Measurements from ENCODE around the gene FHIT.
"Not testable (repeated sequence)": the region's sequence is repeated elsewhere in the genome, so short reads cannot be mapped to it uniquely, and the experiment has no call there.

Gene FHIT

GRCh38 chr3:59939826-59940426 lies 1311.3 kb downstream of the FHIT start:
- Histone ChIP-seq H3K27me3 (ENCODE audit: control insufficient read depth, insufficient read depth, low read length) (no peaks in the 10 kb centered on the region), H3K4me3 (ENCODE audit: low read length) (no peak overlapping the region), H3K27ac (ENCODE audit: low read depth, low read length) (no peak overlapping the region), H3K4me1 (ENCODE audit: control insufficient read depth, insufficient read depth, low read length) (no peaks in the 10 kb centered on the region), H3K9ac (ENCODE audit: low read length) (no peak overlapping the region), H3K36me3 (ENCODE audit: control insufficient read depth, insufficient read depth, low read length) (no peaks in the 10 kb centered on the region)

DNA sequence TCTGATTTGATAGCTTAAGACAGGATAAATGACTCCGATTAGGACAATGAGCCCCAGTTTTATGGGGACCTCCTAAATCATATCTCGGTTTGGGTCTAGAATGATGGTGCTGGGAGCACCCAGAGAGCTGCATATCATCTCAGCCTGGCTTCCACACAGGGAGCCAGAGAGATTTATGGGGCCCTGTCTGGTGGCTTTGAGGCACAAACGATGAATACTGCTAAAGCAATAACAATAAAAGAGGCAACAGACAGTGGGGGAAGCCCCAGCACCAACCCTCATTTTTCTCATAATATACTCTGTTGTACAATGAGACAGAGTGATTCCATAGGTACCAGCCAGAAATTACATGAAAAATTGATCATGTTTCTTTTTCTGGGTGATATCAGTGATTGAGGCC lies 1312.4 kb downstream of the FHIT start:
- Histone ChIP-seq H3K9ac (ENCODE audit: low read length) (no peak overlapping the region), H3K4me3 (ENCODE audit: low read length) (no peak overlapping the region), H3K27me3 (ENCODE audit: control insufficient read depth, insufficient read depth, low read length) (no peaks in the 10 kb centered on the region), H3K27ac (ENCODE audit: low read depth, low read length) (no peak overlapping the region), H3K36me3 (ENCODE audit: control insufficient read depth, insufficient read depth, low read length) (no peaks in the 10 kb centered on the region), H3K4me1 (ENCODE audit: control insufficient read depth, insufficient read depth, low read length) (no peaks in the 10 kb centered on the region)

- no peaks in the 10 kb centered on the region for H3K4me1 ChIP-seq (ENCODE audit: control insufficient read depth, insufficient read depth, low read length)
- H3K27ac ChIP-seq (ENCODE audit: low read depth, low read length): no peak overlapping the region
- H3K36me3 ChIP-seq (ENCODE audit: control insufficient read depth, insufficient read depth, low read length): no peaks in the 10 kb centered on the region
- H3K4me3 ChIP-seq (ENCODE audit: low read length): no peak overlapping the region
- H3K27me3 ChIP-seq (ENCODE audit: control insufficient read depth, insufficient read depth, low read length): no peaks in the 10 kb centered on the region
- H3K9ac ChIP-seq (ENCODE audit: low read length): no peak overlapping the region
Observed at GRCh38 chr3:59937201-59937600, 1314.1 kb downstream of the FHIT start.

DNA sequence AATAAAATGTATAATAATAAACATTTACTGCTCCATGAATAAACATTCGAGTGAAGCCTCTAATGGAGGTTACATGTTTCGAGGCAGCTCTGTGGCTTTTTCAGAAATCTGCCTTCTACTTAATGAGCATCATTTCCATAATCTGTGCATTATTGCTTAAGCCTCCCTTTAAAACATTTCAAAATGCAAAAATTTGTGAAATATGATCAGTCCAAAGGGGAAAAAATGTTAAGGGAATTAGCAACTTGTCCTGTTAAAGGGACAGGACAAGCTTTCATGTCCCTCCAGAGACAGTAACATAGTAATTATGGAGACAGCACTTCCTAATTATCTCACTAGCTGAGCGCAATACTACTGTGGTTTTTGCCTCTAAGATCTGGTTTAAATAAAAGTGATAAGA lies 1314.8 kb downstream of the FHIT start:
- Histone ChIP-seq H3K27me3 (ENCODE audit: control insufficient read depth, insufficient read depth, low read length) (no peaks in the 10 kb centered on the region), H3K4me1 (ENCODE audit: control insufficient read depth, insufficient read depth, low read length) (no peaks in the 10 kb centered on the region), H3K9ac (ENCODE audit: low read length) (no peak overlapping the region), H3K36me3 (ENCODE audit: control insufficient read depth, insufficient read depth, low read length) (no peaks in the 10 kb centered on the region), H3K4me3 (ENCODE audit: low read length) (no peak overlapping the region), H3K27ac (ENCODE audit: low read depth, low read length) (no peak overlapping the region)

DNA sequence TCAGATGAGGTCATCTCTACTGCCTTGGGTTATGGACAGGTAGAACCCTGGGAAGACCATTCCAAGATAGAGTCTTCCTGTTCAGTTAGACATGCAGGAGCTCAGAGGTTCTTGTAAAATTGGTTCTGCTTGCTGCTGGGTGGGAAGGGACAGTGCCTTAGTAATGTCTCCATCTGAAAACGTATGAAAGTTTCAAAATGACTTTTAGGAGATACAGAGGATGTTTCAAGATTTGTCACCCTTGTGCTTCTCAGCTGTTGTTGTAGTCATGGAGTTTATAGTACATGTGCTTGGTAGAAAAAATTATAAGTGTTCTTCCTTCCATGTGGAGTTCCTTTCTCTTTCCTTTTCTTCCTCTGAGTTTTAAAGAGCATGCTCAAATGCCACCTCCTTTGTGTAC lies 1316.2 kb downstream of the FHIT start:
- Histone ChIP-seq H3K9ac (ENCODE audit: low read length) (no peak overlapping the region), H3K4me3 (ENCODE audit: low read length) (no peak overlapping the region), H3K36me3 (ENCODE audit: control insufficient read depth, insufficient read depth, low read length) (no peaks in the 10 kb centered on the region), H3K27ac (ENCODE audit: low read depth, low read length) (no peak overlapping the region), H3K27me3 (ENCODE audit: control insufficient read depth, insufficient read depth, low read length) (no peaks in the 10 kb centered on the region), H3K4me1 (ENCODE audit: control insufficient read depth, insufficient read depth, low read length) (no peaks in the 10 kb centered on the region)

GRCh38 chr3:59934560-59934959 lies 1316.7 kb downstream of the FHIT start:
- H3K27ac ChIP-seq (ENCODE audit: low read depth, low read length); H3K4me1 ChIP-seq (ENCODE audit: control insufficient read depth, insufficient read depth, low read length); H3K9ac ChIP-seq (ENCODE audit: low read length); H3K4me3 ChIP-seq (ENCODE audit: low read length); H3K36me3 ChIP-seq (ENCODE audit: control insufficient read depth, insufficient read depth, low read length); H3K27me3 ChIP-seq (ENCODE audit: control insufficient read depth, insufficient read depth, low read length): not testable (repeated sequence)

- Histone ChIP-seq H3K36me3 (ENCODE audit: control insufficient read depth, insufficient read depth, low read length) (no peaks in the 10 kb centered on the region), H3K27ac (ENCODE audit: low read depth, low read length) (no peak overlapping the region), H3K4me3 (ENCODE audit: low read length) (no peak overlapping the region), H3K27me3 (ENCODE audit: control insufficient read depth, insufficient read depth, low read length) (no peaks in the 10 kb centered on the region), H3K4me1 (ENCODE audit: control insufficient read depth, insufficient read depth, low read length) (no peaks in the 10 kb centered on the region), H3K9ac (ENCODE audit: low read length) (no peak overlapping the region)
Observed at GRCh38 chr3:59930170-59930569, 1321.1 kb downstream of the FHIT start.

DNA sequence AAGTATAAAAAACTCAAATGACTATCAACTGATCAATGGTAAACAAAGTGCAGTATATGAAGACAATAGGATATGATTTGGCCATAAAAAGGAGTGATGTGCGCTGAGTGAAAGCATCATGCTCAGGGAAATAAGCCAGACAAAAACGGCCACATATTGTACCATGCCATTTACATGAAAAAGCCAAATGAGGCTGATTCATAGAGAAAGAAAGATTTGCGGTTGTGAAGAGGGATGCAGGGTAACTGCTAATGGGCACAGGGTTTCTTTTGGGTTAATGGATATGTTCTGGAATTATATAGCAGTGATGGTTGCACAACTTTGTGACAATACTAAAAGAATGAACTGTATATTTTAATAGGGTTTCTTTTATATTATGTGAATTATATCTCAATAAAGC lies 1324.2 kb downstream of the FHIT start:
- no peak overlapping the region for H3K27ac ChIP-seq (ENCODE audit: low read depth, low read length)
- no peaks in the 10 kb centered on the region for H3K4me1 ChIP-seq (ENCODE audit: control insufficient read depth, insufficient read depth, low read length)
- no peaks in the 10 kb centered on the region for H3K27me3 ChIP-seq (ENCODE audit: control insufficient read depth, insufficient read depth, low read length)
- H3K36me3 ChIP-seq (ENCODE audit: control insufficient read depth, insufficient read depth, low read length): no peaks in the 10 kb centered on the region
- H3K4me3 ChIP-seq (ENCODE audit: low read length): no peak overlapping the region
- no peak overlapping the region for H3K9ac ChIP-seq (ENCODE audit: low read length)

- Histone ChIP-seq H3K36me3 (ENCODE audit: control insufficient read depth, insufficient read depth, low read length) (no peaks in the 10 kb centered on the region), H3K4me3 (ENCODE audit: low read length) (no peak overlapping the region), H3K27ac (ENCODE audit: low read depth, low read length) (no peak overlapping the region), H3K27me3 (ENCODE audit: control insufficient read depth, insufficient read depth, low read length) (no peaks in the 10 kb centered on the region), H3K9ac (ENCODE audit: low read length) (no peak overlapping the region), H3K4me1 (ENCODE audit: control insufficient read depth, insufficient read depth, low read length) (no peaks in the 10 kb centered on the region)
Observed at GRCh38 chr3:59925946-59926345, 1325.3 kb downstream of the FHIT start.

DNA sequence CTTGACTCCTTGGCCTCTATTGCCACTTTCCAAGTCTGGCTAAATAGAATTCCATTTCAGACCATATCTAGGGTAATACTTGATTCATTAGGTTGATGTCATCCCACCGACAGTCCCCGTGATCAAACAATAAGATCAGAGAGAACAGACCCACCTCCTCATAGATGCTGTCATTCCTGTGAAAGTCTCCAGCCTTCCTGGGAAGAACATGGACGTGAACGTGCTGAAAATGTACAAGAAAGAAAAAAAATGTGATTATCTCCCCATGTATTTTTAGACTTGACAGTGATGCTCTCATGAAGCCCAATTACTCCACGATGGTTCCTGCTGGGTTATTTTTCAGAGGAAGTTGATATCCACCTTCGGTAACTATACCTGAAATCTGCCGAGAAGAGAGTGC lies 1329.1 kb downstream of the FHIT start:
- Histone ChIP-seq H3K27me3 (ENCODE audit: control insufficient read depth, insufficient read depth, low read length) (no peaks in the 10 kb centered on the region), H3K9ac (ENCODE audit: low read length) (no peak overlapping the region), H3K4me3 (ENCODE audit: low read length) (no peak overlapping the region), H3K4me1 (ENCODE audit: control insufficient read depth, insufficient read depth, low read length) (no peaks in the 10 kb centered on the region), H3K27ac (ENCODE audit: low read depth, low read length) (no peak overlapping the region), H3K36me3 (ENCODE audit: control insufficient read depth, insufficient read depth, low read length) (no peaks in the 10 kb centered on the region)

GRCh38 chr3:59920822-59921221 lies 1330.4 kb downstream of the FHIT start:
- no peaks in the 10 kb centered on the region for H3K27me3 ChIP-seq (ENCODE audit: control insufficient read depth, insufficient read depth, low read length)
- H3K4me3 ChIP-seq (ENCODE audit: low read length): no peak overlapping the region
- no peak overlapping the region for H3K27ac ChIP-seq (ENCODE audit: low read depth, low read length)
- no peaks in the 10 kb centered on the region for H3K4me1 ChIP-seq (ENCODE audit: control insufficient read depth, insufficient read depth, low read length)
- no peak overlapping the region for H3K9ac ChIP-seq (ENCODE audit: low read length)
- no peaks in the 10 kb centered on the region for H3K36me3 ChIP-seq (ENCODE audit: control insufficient read depth, insufficient read depth, low read length)

GRCh38 chr3:59919586-59919985 lies 1331.7 kb downstream of the FHIT start:
- H3K4me1 ChIP-seq (ENCODE audit: control insufficient read depth, insufficient read depth, low read length): no peaks in the 10 kb centered on the region
- no peak overlapping the region for H3K9ac ChIP-seq (ENCODE audit: low read length)
- no peak overlapping the region for H3K27ac ChIP-seq (ENCODE audit: low read depth, low read length)
- H3K36me3 ChIP-seq (ENCODE audit: control insufficient read depth, insufficient read depth, low read length): no peaks in the 10 kb centered on the region
- H3K27me3 ChIP-seq (ENCODE audit: control insufficient read depth, insufficient read depth, low read length): no peaks in the 10 kb centered on the region
- H3K4me3 ChIP-seq (ENCODE audit: low read length): no peak overlapping the region

DNA sequence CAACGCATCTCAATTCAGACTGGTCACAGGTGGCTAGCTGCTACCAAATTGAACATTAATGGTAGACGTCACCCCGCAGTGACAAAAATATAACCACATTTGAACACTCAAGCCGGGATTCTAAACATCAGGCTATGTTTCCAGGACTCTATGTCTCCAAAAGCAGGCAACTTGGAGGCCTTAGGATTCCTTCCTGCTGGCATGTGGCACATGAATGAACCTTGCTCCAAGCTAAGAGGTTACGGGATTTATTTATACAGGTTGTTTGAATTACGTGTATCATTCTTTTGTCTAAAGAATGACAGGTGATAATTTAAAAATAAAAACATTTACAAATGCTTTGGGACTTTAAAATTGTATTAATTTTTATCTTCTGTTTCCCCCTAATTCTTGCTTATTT lies 1337.0 kb downstream of the FHIT start:
- Histone ChIP-seq H3K4me1 (ENCODE audit: control insufficient read depth, insufficient read depth, low read length) (no peaks in the 10 kb centered on the region), H3K27me3 (ENCODE audit: control insufficient read depth, insufficient read depth, low read length) (no peaks in the 10 kb centered on the region), H3K27ac (ENCODE audit: low read depth, low read length) (no peak overlapping the region), H3K4me3 (ENCODE audit: low read length) (no peak overlapping the region), H3K36me3 (ENCODE audit: control insufficient read depth, insufficient read depth, low read length) (no peaks in the 10 kb centered on the region), H3K9ac (ENCODE audit: low read length) (no peak overlapping the region)

Measured in rectal smooth muscle tissue (tissue), 1 donor.